LHCN-M2 (cell line): ENCODE results near the gene SMPD3. TPM values are rescaled to one million over a fixed set of nuclear protein-coding genes. Genes with fewer than 3 reads are reported as not detected.
"Not testable (repeated sequence)": the region's sequence is repeated elsewhere in the genome, so short reads cannot be mapped to it uniquely, and the experiment has no call there.

Experiments used
- DNase-seq: peaks from one replicate; pipeline ENCODE4 v3.0.0-alpha.2; 2012; ENCODE audit warnings: low read depth
- polyA plus RNA-seq: library from polyadenylated mRNA; unstranded; fragments of >200 nt; gene quantifications from one replicate; pipeline ENCODE4 v1.2.1, GENCODE V29; 2012; ENCODE audit warnings: missing spikeins
- total RNA-seq: library from RNA; depleted of rRNA; stranded (reverse); fragments of >200 nt; gene quantifications from 2 replicates; pipeline ENCODE4 v1.2.3, GENCODE V29; 2014; rRNA removed

SMPD3 gene
- 0.17 TPM in 1 of 2 replicates, not detected in the other for total RNA-seq
- 0.36 TPM for polyA plus RNA-seq

DNA sequence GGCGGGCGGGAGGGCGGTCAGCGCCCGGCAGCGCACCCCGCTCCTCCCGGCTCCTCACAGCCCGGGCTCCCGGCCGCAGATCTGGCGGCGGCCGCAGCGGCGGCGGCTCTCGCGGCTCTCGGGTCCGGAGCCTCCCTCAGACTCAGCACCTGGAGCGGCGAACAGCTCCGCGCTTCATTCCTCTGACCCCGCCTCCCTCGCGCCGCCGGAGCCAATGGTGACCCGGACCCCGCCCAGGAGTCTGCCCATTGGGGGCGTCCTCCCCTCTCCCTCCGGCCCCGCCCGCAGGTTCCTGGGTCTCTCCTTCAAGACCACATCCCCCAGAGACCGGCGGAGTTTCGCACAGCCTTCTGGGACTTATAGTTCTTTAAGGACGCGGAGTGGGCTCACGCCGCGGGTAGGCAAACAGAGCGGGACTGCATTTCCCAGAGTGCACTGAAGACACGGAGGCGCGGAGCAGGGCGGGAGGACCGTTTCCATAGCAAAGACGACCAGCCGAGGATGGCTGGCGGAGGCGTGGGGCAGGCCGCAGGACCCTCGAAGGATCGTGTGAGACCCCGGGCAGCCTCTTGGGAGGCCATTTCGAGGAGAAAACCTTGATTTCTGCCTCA is at the start of gene SMPD3:
TSS of gene SMPD3 (minus strand) at position 149 of the 611 bp plus-strand sequence. CDS start 76,327 bp downstream, outside the sequence.
- DNase-seq: peak; percentile 99

DNA sequence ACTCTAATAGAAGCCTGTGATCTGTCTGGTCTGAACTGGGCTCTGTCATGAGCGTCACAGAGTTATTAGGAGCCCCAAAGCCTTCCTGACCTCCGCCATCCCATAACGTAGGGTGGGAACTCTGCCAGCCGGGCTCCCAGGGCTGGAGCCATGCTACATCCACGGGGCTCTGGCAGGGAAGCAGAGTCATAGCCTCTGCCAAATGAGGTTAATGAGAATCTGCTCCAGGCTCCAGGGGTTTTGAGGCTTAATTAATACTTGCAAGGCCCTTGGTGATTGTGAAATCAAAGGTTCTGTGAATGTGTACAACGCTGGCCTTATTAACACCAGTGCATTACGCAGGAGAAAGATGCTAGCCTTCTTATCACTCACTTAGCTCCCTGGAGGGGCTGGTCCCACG is 48.4 kb upstream of the SMPD3 start:
- DNase-seq: no peak

DNA sequence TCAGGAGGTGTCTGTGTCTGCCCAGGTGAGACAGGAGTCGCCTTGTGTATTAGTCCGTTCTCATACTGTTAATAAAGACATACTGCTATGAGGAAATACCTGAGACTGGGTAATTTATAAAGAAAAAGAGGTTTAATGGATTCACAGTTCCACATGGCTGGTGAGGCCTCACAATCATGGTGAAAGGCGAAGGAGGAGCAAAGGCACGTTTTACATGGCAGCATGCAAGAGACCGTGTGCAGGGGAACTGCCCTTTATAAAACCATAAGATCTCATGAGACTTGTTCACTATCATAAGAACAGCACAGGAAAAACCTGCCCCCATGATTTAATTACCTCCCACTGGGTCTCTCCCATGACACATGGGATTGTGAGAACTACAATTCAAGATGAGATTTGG is 46.0 kb upstream of the SMPD3 start:
- not testable (repeated sequence) for DNase-seq

DNA sequence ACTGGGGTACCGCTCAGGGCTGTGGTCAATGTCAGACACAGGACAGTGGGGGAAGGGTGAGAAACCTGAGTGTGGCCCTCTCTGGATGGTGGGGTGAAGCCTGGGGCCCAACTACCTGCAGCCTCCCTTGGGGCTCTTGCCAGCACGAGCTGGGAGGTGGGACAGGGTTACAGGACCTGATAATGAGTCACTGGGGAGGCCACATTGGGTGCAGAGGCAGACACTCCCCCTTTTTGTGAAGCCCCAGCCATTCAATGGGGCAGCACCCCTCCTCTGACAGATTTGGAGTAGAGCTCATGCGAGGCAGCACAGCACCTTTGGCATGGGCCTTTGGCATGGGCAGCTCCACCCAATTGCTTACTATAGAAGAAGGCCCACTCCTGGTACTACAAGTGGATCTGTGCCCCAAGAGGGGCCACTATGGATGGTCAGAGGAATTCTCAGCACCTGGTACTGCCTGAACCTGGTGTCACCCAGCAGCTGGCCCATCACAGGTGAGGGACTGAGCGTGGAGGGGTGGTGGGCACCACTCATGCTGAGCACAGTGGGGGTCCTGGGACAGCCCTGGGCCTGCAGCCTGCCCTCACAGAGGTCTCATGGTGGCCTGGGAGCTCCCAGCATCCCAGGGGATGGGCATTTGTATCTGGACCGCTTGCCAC is 45.2 kb upstream of the SMPD3 start:
- no peak for DNase-seq

DNA sequence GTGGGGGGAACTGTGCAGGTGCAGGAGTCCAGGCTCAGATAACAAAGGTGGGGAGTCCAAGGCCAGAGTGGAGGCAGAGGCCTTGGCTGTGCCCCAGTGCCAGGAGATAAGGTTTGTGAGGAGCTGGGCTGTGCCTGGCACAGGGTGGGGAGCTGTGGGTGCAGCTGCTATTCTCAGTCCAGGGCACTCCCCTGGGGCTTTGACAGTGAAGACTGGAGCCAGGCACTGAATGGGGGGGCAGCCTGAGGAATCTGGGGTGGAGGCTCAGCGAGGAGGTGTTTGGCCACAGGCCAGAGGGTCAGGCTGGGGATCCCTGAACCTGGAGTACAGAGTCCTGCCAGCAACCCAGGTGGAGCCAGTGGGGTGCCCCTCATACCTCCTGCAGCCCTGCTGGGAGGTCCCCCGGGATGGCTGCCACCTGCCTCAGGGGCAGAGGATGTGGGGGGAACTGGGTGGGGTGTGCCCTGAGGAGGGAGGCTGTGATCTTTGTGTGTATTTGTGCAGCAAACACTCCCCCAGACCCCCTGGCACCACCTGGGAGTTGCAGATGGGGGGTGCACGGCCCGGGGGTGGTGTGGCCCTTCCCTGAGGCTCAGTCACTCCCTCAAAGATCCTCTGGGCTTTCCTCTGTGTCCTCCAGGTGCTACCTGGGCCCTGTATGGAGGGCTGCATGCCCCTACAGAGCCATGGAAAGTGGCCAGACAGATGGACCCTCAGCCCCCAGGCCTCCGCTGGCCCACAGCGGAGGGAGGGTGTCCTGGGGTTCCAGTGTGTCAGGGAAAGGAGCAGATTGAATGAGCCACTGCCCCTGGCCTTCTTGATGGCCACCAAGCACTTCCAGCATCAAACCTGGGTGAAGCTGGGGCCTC is 44.5 kb upstream of the SMPD3 start:
- DNase-seq: no peak

DNA sequence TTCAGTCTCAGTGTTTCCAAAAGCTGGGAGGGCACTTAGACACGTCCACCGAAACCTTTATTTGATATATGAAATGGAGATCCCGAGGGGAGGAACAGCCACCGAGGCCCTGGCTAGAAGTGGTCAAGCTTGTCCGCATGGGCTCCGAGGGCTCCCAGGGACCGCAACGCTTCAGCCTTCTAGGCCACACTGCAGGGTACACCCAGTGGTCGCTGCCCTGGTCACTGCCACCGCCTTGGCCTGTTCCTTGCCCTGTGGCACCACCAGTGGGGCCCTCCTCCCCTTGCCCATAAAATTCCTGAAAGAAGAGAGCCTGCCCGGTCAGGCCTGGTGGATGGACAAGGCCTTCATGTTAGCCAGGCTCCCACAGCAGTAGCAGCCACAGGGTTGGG is 43.8 kb upstream of the SMPD3 start:
- no peak for DNase-seq

DNA sequence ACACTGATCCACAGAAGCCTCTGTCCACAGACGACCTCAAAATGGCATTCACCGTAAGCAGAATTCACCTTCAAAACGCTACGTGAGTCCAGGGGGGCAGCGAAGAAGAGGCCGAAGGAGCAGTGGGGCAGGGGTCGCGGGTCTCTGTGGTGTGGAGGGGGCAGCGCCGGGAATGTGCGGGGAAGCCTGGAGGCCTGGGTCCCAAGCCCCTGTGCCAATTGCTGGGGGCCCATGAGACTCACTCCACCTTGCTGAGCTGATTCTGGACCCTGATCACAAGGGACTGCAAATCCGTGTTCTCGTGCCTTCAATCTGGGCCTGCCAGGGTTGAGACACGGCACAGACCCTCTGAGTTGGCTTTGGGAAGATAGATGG is 43.3 kb upstream of the SMPD3 start:
- no peak for DNase-seq

DNA sequence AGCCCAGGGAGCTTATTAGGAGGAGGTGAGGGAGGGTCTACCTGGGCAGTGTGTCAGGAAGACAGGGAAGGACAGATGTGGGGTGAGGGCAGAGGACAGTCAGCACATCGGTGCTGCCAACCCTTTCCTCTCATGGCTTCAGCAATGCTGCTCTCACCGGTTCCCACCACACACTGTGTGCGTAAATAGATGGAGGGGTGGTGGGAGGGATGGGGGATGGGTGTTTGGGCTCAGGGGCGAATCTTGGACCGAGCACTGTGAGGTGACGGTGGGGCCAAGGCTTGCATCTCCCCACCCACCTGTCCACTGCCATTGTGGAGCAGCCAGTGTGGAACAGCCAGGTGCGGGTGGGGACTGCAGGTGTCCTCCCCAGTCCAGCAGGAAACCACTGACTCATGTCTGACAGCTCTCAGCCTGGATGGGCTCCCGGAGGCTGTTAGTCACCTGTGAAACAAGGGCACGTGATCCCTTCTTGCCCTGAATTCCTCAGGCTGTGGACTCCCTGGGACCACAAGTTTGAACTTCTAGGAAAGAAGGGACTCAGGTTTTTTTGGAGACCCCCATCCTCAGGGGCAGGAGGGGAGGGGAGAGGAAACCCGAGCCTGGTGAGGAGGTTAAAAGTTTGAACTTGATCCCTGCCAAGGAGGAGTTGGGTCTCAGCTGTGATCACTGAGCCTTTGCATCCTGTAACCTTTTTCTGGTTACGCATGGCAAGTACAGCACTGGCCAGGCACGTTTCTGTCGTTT is 42.7 kb upstream of the SMPD3 start:
- peak; percentile 11 for DNase-seq

DNA sequence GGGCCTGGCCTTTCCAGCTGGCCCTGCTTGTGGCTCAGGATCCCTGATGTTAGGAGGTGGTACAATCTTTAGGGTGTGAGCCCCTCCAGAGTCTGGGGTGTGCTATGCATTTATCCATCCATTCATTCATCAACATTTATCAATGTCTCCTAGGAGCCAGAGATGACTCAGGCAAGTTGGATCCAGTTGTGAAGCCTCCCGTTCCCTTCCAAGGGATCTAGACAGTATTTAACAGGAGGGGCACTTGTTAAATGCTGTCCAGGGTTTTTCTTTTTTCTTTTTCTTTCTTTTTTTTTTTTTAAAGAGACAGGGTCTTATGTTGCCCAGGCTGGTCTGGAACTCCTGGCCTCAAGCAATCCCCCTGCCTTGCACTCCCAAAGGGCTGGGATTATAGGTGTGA is 42.0 kb upstream of the SMPD3 start:
- no peak for DNase-seq

DNA sequence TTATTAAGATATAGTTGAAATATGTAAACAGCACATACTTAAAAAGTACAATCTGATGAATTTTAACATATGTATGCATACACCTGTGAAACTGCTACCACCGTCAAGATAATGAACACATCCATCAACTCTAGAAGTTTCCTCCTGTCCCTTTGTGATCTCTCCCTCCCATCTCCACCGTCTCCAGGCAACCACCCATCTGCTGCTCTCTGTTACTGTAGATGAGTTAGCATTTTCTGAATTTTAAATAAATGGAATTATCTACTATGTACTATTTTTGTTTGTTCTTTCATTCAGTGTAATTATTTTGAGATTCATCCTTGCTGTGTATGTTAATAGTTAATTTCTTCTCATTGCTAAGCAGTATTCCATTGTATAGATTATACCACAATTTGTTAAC is 40.2 kb upstream of the SMPD3 start:
- no peak for DNase-seq

DNA sequence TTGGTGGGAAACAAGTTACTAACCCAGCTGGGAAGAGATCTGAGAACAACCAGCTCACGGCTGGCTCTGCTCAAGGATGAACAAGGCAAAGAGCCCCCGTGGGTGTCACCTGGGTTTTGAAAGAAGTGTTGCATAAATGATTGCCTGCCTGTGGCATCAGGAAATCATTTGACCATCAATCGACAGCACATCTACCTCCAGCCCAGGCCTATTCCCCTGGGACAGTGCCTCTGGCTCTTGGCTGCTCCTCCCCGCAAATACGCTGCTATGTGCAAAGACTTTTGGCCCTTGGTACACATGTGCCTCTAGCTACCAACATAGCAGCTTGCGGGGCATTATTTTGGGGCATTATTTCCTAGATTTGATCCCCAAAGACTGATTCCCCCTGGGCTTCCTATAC is 39.4 kb upstream of the SMPD3 start:
- no peak for DNase-seq

DNA sequence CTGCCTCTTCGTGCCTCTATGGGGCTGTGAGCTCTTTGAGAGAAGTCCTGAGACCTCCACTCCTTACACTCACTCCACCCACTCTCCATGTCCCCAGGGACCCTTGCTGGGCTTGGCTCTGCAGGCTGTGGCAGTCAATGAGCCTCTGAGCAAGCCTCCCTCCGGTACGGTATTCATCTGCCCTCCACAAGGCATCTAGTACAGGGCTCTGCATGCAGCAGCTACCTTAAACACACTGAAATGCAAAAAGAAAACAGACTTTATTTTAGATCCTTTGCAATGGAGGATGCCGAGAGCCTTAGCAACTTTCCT is 38.9 kb upstream of the SMPD3 start:
- no peak for DNase-seq

DNA sequence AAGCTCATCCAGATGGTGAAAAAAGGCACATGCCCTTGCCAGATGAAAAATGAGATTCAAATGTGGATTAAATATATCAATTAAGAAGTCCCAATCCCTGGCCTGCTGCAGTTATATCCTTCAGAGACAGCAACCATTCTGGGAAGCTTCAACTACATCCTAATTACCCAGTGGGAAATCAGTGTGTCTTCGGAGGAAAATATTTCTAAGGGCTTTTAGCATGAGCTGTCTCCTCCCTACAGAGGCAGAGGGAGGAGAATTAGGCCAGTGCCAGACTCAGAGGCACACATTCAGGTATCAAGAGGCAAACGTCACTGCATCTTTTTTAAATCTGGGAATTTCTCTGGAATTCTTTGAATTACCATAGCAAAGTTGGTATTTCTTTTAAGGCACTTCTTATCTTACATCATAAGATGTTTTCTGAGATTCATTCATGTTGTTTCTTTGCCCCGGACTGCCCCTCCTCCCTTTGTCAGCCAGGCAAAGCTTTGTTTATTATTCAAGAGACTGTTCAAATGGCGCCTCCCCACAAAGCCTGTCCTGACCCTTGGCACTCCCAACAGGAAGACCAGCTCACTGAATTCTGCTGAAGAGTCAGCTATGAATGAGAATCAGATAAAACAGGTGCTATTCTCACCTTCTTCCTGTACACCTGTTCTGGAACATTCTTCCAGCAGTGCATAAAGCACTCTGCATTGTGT is 38.3 kb upstream of the SMPD3 start:
- DNase-seq: no peak

DNA sequence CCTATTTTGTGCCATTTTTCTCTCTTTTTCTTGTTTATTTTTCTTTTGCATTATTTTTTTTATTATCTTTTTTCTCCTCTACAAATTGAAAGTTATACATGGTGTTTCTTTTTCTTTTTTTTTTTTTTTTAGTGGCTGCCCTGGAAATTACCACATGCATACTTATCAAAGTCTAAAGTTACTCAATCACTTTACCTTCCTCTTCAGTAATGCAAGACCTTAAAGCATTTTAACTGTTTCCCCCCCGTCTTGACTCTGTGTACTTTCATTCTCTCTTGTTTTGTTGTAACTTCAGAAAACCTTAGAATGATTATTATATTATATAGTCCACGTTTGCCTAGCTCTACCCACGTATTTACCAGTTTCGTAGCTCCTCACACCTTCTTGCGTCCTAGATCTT is 33.3 kb upstream of the SMPD3 start:
- DNase-seq: no peak

DNA sequence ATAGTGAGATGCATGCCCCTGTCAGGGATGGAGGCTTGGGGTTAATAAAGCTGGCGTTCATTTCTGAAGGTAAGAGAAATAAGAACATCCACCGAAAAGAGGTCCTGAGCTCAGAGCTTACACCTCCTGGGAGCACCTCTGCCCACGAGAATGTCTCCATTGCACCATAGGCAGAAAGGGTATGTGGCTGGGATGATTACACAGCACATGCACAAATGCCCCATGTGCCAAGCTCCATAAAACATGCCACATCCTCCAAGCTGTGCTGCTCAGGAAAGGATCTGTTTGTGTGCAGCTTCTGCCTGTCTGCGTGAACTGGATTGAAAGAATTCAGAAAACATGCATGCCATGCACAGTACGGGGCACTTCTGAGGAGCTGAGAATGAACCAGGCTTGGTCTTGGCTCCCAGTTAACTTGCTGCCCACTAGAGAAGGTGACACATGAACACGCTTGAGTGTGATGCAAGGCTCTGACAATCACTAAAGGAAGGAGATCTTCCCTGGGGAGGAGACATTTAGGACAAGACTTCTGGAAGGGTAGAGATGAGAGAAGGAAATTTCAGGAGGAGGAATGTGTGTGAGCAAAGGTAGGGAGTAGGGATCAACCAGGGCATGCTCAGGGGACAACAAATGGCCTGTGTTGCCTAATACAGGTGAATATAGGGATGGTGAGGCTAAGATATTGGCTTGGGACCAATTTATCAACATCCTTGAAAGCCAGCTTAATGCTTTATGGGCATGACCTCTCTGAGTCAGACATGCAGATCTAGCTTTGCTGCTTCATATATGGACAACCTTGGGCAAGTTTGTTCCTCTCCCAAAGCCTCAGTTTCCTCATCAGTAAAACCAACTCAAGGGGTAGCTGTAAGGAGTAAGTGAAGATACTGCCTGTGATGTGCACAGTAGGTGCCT is 32.0 kb upstream of the SMPD3 start:
- DNase-seq: no peak

DNA sequence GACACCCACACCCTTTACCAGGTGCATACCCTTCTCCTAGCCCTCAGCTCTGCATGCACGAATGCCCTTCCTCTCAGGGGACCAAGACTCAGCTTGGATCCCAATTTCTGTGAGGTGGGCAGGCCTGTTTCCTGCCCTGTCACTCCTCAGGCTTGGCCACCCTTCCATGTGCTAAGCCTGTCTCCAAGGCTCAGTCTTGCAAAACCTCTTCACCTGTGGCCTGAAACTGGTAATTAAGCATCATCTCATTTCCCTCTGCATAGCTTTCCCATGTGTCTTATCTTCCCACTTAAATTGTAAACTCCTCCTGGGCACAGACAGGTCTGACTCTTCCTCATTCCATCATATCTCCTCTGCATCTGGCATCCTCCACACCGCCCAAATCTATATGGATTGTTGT is 31.0 kb upstream of the SMPD3 start:
- DNase-seq: no peak

DNA sequence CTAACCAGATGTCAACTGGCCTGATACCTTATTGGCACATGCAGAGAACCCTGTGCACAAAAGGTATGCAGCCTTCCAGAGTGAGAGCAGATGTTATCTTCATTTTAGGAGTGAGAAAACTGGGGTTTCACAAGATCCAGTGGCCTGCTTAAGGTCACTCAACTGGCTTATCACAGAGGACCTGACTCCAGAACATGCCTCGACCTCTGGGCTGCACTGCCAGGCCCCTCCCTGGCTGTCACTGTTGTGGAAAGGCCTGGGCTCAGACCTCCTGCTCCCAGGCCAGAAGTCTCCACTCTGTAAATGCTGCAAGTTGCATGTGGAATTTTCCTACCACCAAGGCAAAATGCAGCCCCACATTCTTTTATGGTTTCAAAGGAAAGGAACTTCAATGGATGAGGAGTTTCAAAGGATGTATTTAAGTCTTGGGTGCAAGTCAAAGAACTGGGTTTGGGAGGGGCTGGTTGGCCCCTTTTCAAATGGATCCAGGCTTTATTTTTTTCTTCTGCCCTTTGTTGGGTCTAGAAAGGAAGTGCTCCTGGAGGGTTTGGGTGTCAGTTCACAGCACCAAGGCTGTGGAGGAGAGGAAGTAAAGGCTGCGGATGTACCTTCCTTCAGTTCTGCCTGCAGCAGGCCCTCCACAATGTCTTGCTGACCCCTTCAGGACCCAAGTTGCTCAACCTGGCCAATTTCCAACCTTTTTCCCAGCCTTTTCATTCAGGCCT is 30.4 kb upstream of the SMPD3 start:
- DNase-seq: no peak

DNA sequence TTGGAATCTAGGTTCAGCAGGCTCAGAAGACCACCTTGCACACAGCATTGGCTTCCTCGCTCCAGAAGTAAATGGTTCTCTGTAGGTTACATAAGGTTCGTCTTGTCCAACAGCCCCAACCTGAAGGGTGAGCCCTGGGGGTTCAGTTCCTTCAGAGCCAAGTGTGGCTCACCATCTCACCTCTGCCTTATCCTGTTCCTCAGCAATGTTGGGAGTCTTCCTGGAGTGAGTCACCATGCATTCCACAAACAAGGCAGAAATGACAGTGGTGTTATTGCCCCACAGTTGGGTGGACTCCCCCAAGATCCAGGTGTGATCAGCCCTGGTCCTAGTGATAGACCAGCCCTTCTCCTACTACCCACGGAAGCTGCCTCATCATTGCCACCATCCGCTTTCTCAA is 26.8 kb upstream of the SMPD3 start:
- no peak for DNase-seq

DNA sequence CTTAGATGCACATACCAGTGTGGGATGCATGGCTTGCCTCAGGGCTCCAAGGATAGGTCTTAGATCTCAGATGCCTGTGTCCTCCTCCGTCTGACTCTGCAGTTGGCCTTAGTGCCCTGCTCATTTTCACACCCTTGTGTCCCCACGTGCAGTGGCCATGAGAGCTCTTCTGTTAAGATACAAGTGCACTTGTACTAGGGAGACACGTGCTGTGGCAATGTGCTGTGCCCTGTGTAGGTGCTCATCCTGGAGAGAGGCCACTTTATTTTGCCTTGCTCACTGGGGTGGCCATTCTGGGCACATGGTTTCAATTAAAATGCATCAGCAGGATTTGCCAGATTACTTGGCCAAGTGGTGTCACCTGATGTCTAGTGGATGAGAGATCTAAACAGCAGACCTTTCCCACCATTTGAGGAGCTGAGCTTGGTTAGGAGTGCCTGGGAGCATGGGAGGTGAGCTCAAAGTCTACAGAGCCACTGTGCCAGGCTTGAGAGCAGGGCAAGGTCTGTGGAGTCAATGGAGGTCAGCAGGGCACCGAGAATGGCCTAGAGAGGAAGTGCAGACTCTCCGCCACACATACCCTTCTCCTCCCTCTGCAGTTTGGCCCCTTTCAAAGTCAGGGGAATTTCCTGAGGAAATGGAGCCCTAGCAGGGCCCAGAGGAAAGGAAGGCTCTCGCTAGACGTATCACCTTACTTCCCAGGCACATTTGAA is 25.2 kb upstream of the SMPD3 start:
- no peak for DNase-seq
